ENCODE data around the gene PIP4K2C.

DNA sequence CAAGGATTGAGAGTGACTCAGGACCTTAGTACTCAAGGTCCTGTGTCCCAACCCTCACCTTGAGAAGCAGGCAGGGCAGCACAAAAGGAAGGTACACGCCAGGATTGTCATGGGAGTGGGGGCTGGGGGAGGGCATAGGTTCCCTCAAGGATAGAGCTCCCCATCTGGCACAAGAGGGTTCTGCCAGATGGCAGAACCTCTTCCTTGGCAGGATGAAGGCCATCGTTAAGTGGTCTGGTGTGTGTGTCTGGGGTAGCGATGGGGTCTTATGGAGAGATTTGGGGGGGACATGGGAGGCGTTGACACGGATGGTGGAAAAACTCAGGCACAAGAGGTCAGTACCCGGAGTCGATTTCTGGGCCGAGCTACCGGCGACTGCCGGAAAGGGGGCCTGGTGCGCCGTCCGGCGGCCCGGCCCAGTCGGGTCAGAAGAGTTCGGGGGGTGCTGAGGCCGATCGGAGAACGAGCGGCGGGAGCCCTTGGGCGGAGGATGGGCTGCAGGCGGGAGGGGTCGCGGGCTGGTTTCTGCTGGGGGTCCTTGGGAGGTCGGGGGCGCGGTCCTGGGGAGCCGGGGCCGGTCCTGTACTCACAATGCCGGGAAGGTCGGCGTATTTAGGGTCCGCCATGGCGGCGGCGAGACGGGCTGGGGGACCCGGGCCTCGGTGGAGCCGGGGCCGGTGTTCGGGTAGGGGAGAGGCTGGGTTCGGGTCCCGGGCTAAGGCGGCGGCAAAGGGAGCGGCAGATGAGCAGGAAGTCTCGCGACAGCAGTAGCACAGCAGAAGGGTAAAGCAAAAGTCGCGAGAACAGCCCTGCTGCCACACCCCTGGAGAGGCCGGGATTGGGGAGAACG lies 44.3 kb upstream of the PIP4K2C start, which contains the start of gene DCTN2:
- TF ChIP-seq, protein P1, sequence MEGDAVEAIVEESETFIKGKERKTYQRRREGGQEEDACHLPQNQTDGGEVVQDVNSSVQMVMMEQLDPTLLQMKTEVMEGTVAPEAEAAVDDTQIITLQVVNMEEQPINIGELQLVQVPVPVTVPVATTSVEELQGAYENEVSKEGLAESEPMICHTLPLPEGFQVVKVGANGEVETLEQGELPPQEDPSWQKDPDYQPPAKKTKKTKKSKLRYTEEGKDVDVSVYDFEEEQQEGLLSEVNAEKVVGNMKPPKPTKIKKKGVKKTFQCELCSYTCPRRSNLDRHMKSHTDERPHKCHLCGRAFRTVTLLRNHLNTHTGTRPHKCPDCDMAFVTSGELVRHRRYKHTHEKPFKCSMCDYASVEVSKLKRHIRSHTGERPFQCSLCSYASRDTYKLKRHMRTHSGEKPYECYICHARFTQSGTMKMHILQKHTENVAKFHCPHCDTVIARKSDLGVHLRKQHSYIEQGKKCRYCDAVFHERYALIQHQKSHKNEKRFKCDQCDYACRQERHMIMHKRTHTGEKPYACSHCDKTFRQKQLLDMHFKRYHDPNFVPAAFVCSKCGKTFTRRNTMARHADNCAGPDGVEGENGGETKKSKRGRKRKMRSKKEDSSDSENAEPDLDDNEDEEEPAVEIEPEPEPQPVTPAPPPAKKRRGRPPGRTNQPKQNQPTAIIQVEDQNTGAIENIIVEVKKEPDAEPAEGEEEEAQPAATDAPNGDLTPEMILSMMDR (IDR thresholded peaks at IDR 0.05; ENCODE audit: low read length): peak; percentile 38
- no peak for TF ChIP-seq EZH2 (optimal IDR thresholded peaks at IDR 0.05; ENCODE audit: low read depth, low read length)
- no peak for TF ChIP-seq EZH2phosphoT487 (IDR thresholded peaks at IDR 0.05; ENCODE audit: low read length)

Data from MM.1S (cell line).